C1 segment of cervical spinal cord (tissue), 14 donors: ENCODE results near the gene AGK.
"Not testable (repeated sequence)": the region's sequence is repeated elsewhere in the genome, so short reads cannot be mapped to it uniquely, and the experiment has no call there.

Source experiments
- DNase-seq, 14 donors: peaks; one replicate each; lab custom pipeline; 2025; lab: John Stamatoyannopoulos, UW

The AGK gene

DNA sequence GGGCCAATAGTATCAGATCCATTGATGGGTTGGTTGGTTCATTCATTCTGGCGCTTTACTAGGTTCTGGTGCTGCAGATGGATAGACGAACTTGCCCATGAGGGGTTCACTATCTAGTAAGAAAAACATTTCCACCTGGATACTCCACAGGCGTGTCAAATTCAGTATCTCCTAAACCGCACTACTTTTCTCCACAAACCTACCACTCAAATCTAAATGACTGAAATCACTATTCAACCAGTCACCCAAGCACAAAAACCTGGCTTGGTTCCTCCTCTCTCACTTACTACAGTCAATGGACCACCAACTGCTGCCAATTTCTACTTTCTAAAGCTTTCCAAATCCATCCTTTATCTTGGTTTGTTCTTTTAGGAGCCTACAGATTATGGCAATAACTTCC lies 572 bp downstream of the AGK start:
- DNase-seq, result peak in 1 of 14 donors; percentile 31

DNA sequence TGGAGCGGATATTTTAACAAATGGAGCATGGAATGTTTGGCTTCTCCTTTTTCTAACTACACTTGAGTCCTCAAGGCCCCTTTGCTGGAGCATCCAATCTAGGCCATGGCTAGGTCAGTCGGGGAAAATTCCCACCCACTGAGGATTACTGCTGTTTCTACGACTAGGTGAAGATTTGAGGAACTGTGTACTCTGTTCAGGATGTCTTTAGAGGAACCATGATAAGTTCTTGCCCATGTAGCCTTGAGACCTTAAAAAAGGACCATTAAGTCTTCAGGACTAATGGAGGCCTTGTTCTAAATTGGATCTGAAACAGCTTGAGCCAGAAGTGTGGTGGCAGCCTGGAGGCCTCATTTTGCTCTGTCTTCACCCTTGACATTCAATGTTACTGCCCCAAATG lies 6.2 kb downstream of the AGK start:
- DNase-seq, result no peak

- DNase-seq, result not testable (repeated sequence)
These were observed 6.8 kb downstream of the AGK start for GRCh38 chr7:141557831-141558531.

GRCh38 chr7:141558544-141559183 lies 7.5 kb downstream of the AGK start:
- peak in 1 of 14 donors; percentile 76 for DNase-seq

DNA sequence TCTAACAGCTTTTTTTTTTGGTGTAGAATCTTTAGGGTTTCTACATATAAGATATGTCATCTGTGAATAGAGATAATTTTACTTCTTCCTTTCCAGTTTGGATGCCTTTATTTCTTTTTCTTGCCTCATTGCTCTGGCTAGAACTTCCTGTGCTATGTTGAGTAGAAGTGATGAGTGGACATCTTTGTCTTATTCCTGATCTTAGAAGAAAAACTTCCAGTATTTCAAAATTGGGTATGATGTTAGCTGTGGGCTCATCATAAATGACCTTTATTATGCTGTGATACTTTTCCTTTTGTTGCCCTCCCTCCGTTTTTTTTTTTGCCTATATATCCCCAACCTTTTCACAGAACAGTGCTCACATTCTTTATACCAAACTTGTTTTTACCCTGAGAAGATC lies 8.8 kb downstream of the AGK start:
- no peak for DNase-seq

DNA sequence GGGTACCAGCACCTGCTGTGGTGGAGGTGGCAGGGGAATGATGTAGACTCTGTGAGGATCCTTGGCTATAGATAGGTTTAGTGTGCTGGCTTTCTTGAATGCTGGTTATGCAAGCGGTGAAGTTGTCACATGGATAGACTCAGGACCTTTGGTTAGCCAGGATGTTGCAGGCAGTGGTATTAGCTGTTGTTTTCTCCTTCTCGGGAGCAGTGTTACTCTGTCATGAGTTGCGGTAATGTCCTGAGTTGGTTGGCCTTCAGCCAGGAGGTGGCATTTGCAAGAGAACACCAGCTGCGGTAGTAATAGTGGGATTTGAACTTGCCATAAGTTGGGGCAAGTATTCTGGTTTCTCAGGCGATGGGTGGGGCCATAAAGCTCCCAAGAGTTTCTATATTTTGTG lies 10.8 kb downstream of the AGK start:
- DNase-seq, result no peak

DNA sequence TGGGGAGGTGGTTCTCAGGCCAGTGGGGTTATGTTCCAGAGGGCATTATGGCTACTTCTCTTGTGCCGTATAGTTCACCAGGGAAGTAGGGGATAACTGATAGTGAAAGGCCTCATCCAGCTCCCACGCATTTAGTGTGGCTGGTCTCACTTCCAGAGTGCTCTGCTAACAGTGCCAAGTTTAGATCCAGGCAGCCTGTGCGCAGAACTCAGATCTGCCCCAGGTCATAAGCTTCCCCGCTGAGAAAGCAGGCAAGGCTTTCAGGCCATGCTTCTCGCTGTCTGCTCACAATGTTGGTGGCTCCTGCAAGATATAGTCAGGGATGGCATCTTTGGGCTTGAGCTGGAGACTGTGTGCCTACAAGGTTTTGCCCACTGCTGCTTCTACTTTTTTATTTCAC lies 11.3 kb downstream of the AGK start:
- DNase-seq, result peak in 1 of 14 donors; percentile 33

DNA sequence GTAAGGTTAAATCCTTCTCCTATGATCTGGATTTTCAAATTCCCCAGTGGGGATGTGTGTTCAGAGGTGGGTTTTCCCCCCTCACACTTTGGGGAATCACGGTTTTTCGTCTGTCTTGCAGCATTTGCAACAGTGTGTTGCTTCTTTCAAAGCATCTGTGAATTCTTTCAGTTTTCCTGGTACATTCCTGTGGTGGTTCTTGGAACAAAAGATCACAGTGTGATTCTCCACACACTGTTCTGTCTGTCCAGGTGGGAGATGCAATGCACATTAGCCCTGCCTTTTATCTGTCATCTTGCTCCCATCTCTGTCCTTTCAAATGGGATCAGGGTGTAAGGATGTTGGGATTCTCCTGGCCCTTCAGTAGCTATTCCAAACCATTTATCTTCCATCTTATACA lies 11.8 kb downstream of the AGK start:
- DNase-seq, result no peak

DNA sequence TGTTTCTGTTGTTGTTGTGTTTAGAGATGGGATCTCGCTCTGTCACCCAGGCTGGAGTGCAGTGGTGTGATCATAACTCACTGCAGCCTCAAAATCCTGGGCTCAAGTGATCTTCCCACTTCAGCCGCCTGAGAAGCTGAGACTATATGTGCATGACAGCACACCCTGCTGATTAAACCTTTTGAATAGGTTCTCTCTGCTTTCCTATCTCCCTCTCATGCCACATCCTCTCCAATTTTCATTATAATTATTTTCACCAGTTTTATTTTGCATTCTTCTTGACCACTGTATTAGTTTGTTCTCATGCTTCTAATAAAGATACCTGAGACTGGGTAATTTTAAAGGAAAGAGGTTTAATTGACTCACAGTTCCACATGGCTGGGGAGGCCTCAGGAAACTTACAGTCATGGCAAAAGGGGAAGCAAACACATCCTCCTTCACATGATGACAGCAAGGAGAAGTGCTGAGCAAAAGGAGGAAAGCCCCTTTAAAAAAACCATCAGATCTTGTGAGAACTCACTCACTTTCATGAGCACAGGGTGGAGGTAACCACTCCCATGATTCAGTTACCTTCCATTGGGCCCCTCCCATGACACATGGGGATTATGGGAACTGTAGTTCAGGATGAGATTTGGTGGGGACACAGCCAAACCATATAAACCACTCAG lies 12.9 kb downstream of the AGK start:
- no peak for DNase-seq

GRCh38 chr7:141567432-141567831 lies 16.2 kb downstream of the AGK start:
- no peak for DNase-seq

DNA sequence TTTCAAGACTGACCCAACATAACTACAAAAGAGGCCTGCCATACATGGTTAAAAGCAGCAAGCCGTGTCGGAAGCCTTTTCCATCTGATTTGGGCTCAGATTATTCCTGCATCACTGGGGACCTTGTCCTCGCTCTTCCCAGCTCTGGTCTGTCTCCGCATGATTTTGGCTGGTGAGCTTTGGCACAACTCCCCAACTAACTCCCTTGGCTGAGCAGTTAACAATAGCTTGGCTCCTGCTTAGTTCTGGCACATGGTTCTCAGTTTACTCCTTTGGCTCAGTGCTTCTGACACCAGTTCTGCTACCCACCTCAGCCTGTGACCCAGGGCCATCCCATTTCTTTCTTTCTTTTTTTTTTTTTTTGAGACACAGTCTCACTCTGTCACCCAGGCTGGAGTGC lies 17.0 kb downstream of the AGK start:
- DNase-seq, result peak in 4 of 14 donors; percentile 4 to 90 (median 21)

GRCh38 chr7:141571059-141571458 lies 19.8 kb downstream of the AGK start:
- DNase-seq, result no peak

GRCh38 chr7:141572175-141572574 lies 21.0 kb downstream of the AGK start:
- no peak for DNase-seq

DNA sequence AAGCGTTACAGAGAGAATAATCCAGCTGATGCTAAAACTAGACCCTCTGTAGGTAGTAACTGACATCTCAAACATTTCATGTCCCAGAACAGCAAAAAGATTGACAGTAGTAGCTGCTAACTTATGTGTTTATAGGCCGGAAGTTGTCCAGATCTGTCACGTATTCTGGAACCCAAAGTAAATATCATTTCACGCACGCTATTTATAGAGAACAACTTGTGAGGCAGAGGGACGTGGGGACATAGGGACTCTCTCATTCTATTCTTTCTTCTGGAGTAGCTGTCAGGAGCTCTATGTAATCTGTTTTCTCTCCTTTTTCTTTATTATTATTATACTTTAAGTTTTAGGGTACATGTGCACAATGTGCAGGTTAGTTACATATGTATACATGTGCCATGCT lies 22.3 kb downstream of the AGK start:
- no peak for DNase-seq

GRCh38 chr7:141575164-141575563 lies 24.0 kb downstream of the AGK start:
- DNase-seq, result no peak

DNA sequence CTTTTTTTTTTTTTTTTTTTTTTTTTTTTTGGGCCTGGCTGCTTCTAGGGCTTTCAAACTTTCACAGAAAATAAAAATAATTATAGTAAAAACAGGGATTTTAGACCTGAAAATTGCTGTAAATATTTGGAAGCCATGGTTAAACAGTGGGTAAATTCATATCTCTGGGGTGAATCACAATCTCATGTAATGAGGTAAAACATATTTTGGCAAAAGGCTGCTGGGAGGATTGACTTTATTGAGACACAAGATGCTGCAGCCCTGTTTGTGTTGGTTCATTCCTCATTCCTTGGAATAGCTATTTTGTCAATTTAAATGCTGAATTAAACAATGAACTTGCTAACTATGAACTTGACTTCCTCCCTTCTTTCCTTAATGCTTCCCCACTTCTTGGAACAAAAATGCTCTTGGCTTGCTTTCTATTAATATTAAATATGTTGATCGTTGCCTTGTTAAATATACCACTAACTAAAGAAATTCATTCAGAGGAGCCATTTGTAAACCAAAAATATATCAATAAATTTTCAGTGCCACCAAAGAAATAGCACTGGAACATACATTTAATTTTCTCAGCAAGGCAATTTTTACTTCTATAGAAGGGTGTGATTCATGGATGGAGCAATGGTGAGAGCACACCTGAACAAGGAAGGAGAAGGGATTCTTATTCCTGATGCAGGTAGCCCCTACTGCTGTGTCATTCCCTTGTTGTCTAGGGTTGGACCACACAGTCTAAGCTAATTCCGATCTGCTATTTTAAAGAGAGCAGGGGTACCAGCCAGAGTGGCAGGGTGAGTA lies 24.6 kb downstream of the AGK start:
- no peak for DNase-seq

DNA sequence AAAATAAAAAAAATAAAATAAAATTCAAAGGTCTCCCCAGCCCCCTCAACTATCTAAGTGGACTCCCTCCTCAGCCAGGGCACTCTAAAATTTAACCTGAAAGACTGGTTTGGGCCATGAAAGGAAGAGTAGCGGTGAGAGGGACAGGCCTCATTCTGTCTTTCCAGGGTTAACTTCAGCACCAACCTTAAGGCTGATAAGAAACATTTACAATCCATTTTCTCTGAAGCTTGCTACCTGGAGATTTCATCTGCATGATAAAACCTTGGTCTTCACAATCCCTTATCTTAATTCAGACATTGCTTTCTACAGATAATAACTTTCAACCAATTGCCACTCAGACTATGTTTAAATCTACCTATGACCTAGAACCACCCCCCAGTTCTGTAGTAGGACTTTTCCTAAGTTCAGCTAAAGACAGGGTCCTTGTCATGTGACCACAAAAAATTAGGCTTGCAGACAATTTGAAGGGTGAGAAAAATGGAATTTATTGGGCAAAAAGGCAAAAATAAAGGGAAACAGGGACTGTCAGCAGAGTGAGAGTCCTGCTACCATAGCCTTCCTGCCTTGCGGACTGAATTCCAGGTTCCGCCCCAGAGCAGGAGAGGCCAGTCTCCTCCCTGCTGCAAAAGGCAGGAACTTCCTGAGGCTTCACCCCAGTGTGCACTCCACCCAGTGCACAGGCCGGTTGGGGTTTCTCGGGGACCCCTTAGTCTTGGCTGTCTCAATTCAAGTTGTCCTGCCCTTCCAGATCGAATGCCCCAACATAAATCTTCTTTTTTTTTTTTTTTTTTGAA lies 26.0 kb downstream of the AGK start:
- DNase-seq, result no peak

DNA sequence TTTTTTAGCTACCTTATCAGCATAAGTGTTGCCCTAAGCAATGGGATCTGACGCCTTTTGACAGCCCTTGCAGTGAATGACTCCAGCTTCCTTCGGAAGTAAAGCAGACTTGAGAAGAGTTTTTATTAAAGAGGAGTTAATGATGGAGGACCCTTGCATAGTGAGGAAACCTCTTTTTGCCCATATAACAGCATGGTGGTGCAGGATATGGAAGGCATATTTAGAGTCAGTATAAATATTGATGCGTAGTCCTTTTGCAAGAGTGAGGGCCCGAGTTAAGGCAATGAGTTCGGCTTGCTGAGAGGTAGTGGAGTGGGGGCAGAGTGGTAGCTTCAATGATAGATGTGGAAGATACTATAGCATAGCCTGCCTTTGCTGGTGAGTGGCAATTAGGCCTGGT lies 28.7 kb downstream of the AGK start:
- DNase-seq, result not testable (repeated sequence)

GRCh38 chr7:141582063-141582462 lies 30.9 kb downstream of the AGK start:
- DNase-seq, result not testable (repeated sequence)

DNA sequence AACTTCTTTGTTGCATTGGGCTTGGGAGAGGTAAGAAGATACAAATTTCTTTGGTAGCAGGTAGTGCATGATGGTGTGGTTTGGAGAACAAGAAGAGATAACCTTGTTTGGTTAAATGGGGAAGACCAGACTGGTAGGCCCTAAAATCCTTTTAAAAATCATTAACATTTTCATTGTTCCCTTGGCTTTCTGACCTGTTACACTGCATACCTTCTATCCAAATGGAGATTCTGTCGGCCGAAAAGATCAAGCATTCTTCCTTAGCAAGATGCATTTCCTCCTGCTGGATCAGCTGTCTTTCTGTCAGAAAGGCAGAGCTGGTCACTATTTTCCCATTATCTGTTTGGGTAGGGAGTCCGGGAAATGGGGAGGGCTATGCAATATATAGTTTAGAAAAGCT lies 33.7 kb downstream of the AGK start:
- DNase-seq, result no peak
